ENCODE data around the gene CAMK2G.

CAMK2G gene

GRCh38 chr10:73866621-73867020 lies 7.7 kb downstream of the CAMK2G start:
- TF ChIP-seq CTCF (conservative IDR thresholded peaks at IDR 0.05; ENCODE audit: low read depth, low read length), result no peak
- H3K4me3 ChIP-seq (ENCODE audit: low read length), result no peak overlapping the region
- no peak for DNase-seq (ENCODE audit: low read depth)

GRCh38 chr10:73865459-73866442 lies 8.6 kb downstream of the CAMK2G start:
- DNase-seq (ENCODE audit: low read depth), result no peak
- no peak for TF ChIP-seq CTCF (conservative IDR thresholded peaks at IDR 0.05; ENCODE audit: low read depth, low read length)
- no peak overlapping the region for H3K4me3 ChIP-seq (ENCODE audit: low read length)

GRCh38 chr10:73865107-73865458 lies 9.3 kb downstream of the CAMK2G start:
- DNase-seq (ENCODE audit: low read depth), result no peak
- H3K4me3 ChIP-seq (ENCODE audit: low read length), result no peak overlapping the region

GRCh38 chr10:73864229-73864628 lies 10.1 kb downstream of the CAMK2G start:
- H3K4me3 ChIP-seq (ENCODE audit: low read length), result no peak overlapping the region
- TF ChIP-seq CTCF (conservative IDR thresholded peaks at IDR 0.05; ENCODE audit: low read depth, low read length), result no peak
- DNase-seq (ENCODE audit: low read depth), result no peak

More at GRCh38 chr10:73865107-73865458, 9.3 kb downstream of the CAMK2G start:
- TF ChIP-seq CTCF (conservative IDR thresholded peaks at IDR 0.05; ENCODE audit: low read depth, low read length), result no peak

- TF ChIP-seq CTCF (conservative IDR thresholded peaks at IDR 0.05; ENCODE audit: low read depth, low read length), result no peak
- DNase-seq (ENCODE audit: low read depth), result no peak
These were observed 11.1 kb downstream of the CAMK2G start for GRCh38 chr10:73863039-73863817.

GRCh38 chr10:73862011-73862410 lies 12.3 kb downstream of the CAMK2G start:
- DNase-seq (ENCODE audit: low read depth), result no peak
- TF ChIP-seq CTCF (conservative IDR thresholded peaks at IDR 0.05; ENCODE audit: low read depth, low read length), result no peak
- no peak overlapping the region for H3K4me3 ChIP-seq (ENCODE audit: low read length)

More at GRCh38 chr10:73863039-73863817, 11.1 kb downstream of the CAMK2G start:
- no peak overlapping the region for H3K4me3 ChIP-seq (ENCODE audit: low read length)
